Esophagus muscularis mucosa (tissue), 4 donors: ENCODE data around the gene LRRC4. TPM values are rescaled to one million over a fixed set of nuclear protein-coding genes. Genes with fewer than 3 reads are reported as not detected.

Source experiments
- DNase-seq: peaks from one replicate; pipeline ENCODE4 v3.0.0-alpha.2; 2017; ENCODE audit errors: extremely low spot score
- H3K27ac ChIP-seq, 4 donors: fragments of 200-600 bp; sonication (generic); replicated peaks in 1 of 4; 1 replicate in 3 of 4; 2 replicates in 1 of 4; pipeline ENCODE4 v1.5.1; 2016 to 2019; ENCODE audit warnings: mild to moderate bottlenecking in 1 of 4
- H3K27me3 ChIP-seq, 4 donors: fragments of 200-600 bp; sonication (generic); one replicate each; pipeline versions ENCODE4 v1.5.1 to v1.6.0; 2016 to 2019
- H3K36me3 ChIP-seq, 4 donors: fragments of 200-600 bp; sonication (generic); one replicate each; pipeline ENCODE4 v1.5.1; 2016 to 2019
- H3K4me1 ChIP-seq, 4 donors: fragments of 200-600 bp; sonication (generic); one replicate each; pipeline ENCODE4 v1.5.1; 2016 to 2019
- H3K4me3 ChIP-seq, 4 donors: fragments of 200-600 bp; sonication (generic); 1 replicate in 2 of 4; 2 replicates in 2 of 4; pipeline ENCODE4 v1.5.1; 2016 to 2019; ENCODE audit warnings: mild to moderate bottlenecking in 4 of 4, moderate library complexity in 1 of 4
- H3K9me3 ChIP-seq, 4 donors: fragments of 200-600 bp; sonication (generic); 1 replicate in 3 of 4; 2 replicates in 1 of 4; pipeline ENCODE4 v1.5.1; 2016 to 2019
- CTCF ChIP-seq, 3 experiments: fragments of 200-600 bp in 2 of 3; fragments of 450-650 bp in 1 of 3; sonication (generic) in 2 of 3; IDR thresholded peaks; one replicate each; pipeline ENCODE4 v1.5.1; 2017 to 2019; ENCODE audit warnings: antibody characterized with exemption in 3 of 3, mild to moderate bottlenecking in 2 of 3, moderate library complexity in 1 of 3
- EP300 ChIP-seq: sonication (generic); formaldehyde crosslinking; IDR thresholded peaks from one replicate; pipeline ENCODE4 v1.6.1; 2017; ENCODE audit warnings: antibody characterized with exemption
- POLR2A ChIP-seq: fragments of 450-650 bp; IDR thresholded peaks from one replicate; pipeline ENCODE4 v1.6.1; 2017; ENCODE audit warnings: antibody characterized with exemption, moderate library complexity, mild to moderate bottlenecking, low read depth
- POLR2AphosphoS5 ChIP-seq, 2 donors: sonication (generic); formaldehyde crosslinking; IDR thresholded peaks; one replicate each; pipeline ENCODE4 v1.6.1; 2017; ENCODE audit warnings: antibody characterized with exemption in 2 of 2
- WGBS: methylation state at CpG from one replicate; pipeline ENCODE4 v1.1.5; 2018; 5-methylcytosine and 5-hydroxymethylcytosine counted together
- intact Hi-C: fragments of 100-400 bp; cut with DNase I; formaldehyde crosslinking; loops from one replicate; pipeline ENCODE4 v1.15.1; 2023
- total RNA-seq, 4 donors: library from RNA; depleted of rRNA; stranded (reverse); fragments of >200 nt; gene quantifications; one replicate each; pipeline versions ENCODE4 v1.1.0 to v1.2.1, GENCODE V29; 2016

LRRC4 gene
- total RNA-seq, 4 donors from 2014 or later, result under 0.01 to 1.3 (median 0.79) TPM

GRCh38 chr7:128032605-128033235 lies 1.5 kb upstream of the LRRC4 start:
- peaks cover 21 to 32% (median 28%) of the 10 kb centered on the region in 4 donors for H3K4me1 ChIP-seq
- H3K27ac ChIP-seq, result peak overlapping the region in 2 of 4 donors; percentile 40 to 45
- DNase-seq, result no peak
- peaks cover 0 to 13% (median 0%) of the 10 kb centered on the region in 4 donors for H3K27me3 ChIP-seq
- 44% methylated on average over 12 of the region's 41 CpGs for WGBS
- no peaks in the 10 kb centered on the region for H3K36me3 ChIP-seq
- no peak for TF ChIP-seq CTCF (IDR thresholded peaks at IDR 0.05)
- TF ChIP-seq POLR2AphosphoS5 (IDR thresholded peaks at IDR 0.05), result no peak
- no peak for TF ChIP-seq POLR2A
- TF ChIP-seq EP300, result no peak
- intact Hi-C loops, result no loop called here
- H3K9me3 ChIP-seq, result no peaks in the 10 kb centered on the region
- peak overlapping the region; percentile 61 to 69 (median 62) for H3K4me3 ChIP-seq

GRCh38 chr7:128031901-128032604 lies 816 bp upstream of the LRRC4 start:
- peaks cover 26 to 32% (median 28%) of the 10 kb centered on the region in 4 donors for H3K4me1 ChIP-seq

GRCh38 chr7:128030263-128030653 lies 979 bp downstream of the LRRC4 start:
- Histone ChIP-seq H3K36me3 (no peaks in the 10 kb centered on the region), H3K27me3 (peaks cover 0 to 13% (median 0%) of the 10 kb centered on the region in 4 donors), H3K4me3 (peak overlapping the region; percentile 61 to 69 (median 62)), H3K9me3 (no peaks in the 10 kb centered on the region), H3K27ac (no peak overlapping the region), H3K4me1 (peaks cover 27 to 39% (median 36%) of the 10 kb centered on the region in 4 donors)
- no peak for DNase-seq
- 97% methylated on average over 19 of the region's 21 CpGs for WGBS
- intact Hi-C loops, result no loop called here
- no peak for TF ChIP-seq POLR2A
- TF ChIP-seq POLR2AphosphoS5 (IDR thresholded peaks at IDR 0.05), result no peak
- TF ChIP-seq EP300, result no peak
- no peak for TF ChIP-seq CTCF (IDR thresholded peaks at IDR 0.05)

More at GRCh38 chr7:128031901-128032604, 816 bp upstream of the LRRC4 start:
- Histone ChIP-seq H3K27me3 (peaks cover 0 to 13% (median 0%) of the 10 kb centered on the region in 4 donors), H3K36me3 (no peaks in the 10 kb centered on the region), H3K9me3 (no peaks in the 10 kb centered on the region), H3K4me3 (peak overlapping the region; percentile 61 to 69 (median 62)), H3K27ac (peak overlapping the region in 2 of 4 donors; percentile 40 to 45)
- no peak for DNase-seq
- 0% methylated on average over 33 of the region's 87 CpGs for WGBS
- intact Hi-C loops, result no loop called here
- no peak for TF ChIP-seq POLR2A
- TF ChIP-seq CTCF (IDR thresholded peaks at IDR 0.05), result peak in 1 of 3 experiments; percentile 34
- TF ChIP-seq POLR2AphosphoS5 (IDR thresholded peaks at IDR 0.05), result peak in 1 of 2 donors; percentile 9
- no peak for TF ChIP-seq EP300

GRCh38 chr7:128029405-128029995 lies 1.7 kb downstream of the LRRC4 start:
- no peak overlapping the region for H3K27ac ChIP-seq
- WGBS, result 97% methylated on average over 15 of the region's 17 CpGs
- H3K4me1 ChIP-seq, result peaks cover 27 to 39% (median 36%) of the 10 kb centered on the region in 4 donors
- peaks cover 0 to 13% (median 0%) of the 10 kb centered on the region in 4 donors for H3K27me3 ChIP-seq
- intact Hi-C loops, result no loop called here
- no peak overlapping the region for H3K4me3 ChIP-seq
- no peaks in the 10 kb centered on the region for H3K36me3 ChIP-seq
- DNase-seq, result no peak
- no peak for TF ChIP-seq POLR2AphosphoS5 (IDR thresholded peaks at IDR 0.05)
- TF ChIP-seq POLR2A, result no peak
- no peak for TF ChIP-seq EP300
- no peak for TF ChIP-seq CTCF (IDR thresholded peaks at IDR 0.05)
- H3K9me3 ChIP-seq, result no peaks in the 10 kb centered on the region
